NK-92 (cell line): ENCODE measurements around the gene TRAPPC6A.

ENCODE experiments used
- DNase-seq: peaks from one replicate; lab custom pipeline; 2025; ENCODE audit not compliant: unreplicated experiment; lab: John Stamatoyannopoulos, UW

Gene TRAPPC6A

GRCh38 chr19:45186509-45187334 is 8.7 kb upstream of the TRAPPC6A start:
- no peak for DNase-seq

DNA sequence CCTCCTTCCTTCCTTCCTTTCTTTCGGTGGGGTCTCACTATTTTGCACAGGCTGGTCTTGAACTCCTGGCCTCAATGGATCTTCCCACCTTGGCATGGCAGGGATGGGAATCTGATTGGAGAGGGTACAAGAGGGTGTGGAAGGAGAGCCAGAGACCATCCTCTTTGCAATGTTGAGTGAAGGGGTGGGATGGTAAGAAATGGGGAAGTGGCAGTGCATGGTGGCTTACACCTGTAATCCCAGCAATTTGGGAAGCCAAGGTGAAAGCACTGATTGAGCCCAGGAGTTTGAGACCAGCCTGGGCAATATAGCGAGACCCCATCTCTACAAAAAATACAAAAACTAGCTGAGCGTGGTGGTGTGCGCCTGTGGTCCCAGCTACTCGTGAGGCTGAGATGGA is 6.1 kb upstream of the TRAPPC6A start:
- DNase-seq = no peak

DNA sequence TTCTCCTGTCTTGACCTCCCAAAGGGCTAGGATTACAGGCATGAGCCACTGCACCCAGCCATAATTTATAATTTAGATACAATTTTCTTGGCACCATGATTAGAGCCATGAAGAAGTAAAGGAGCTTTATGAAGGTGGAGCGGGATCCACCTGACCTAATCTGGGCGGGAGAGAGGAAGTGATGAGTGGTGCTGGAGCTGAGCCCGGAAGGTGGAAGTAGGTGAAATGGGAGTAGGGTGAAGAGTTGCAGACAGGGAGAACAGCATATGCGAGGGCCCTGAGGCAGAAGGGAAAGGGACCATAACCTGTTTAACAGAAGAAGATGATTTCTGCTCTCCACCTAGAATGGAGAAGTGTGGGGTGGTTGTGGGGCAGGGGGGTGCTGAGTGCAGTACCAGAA is 4.7 kb upstream of the TRAPPC6A start:
- DNase-seq = no peak

GRCh38 chr19:45180936-45181335 is 2.9 kb upstream of the TRAPPC6A start:
- no peak for DNase-seq

GRCh38 chr19:45179892-45180370 is 1.9 kb upstream of the TRAPPC6A start:
- no peak for DNase-seq

- DNase-seq = no peak
Measured at GRCh38 chr19:45179072-45179891, 1.2 kb upstream of the TRAPPC6A start.

- DNase-seq = peak; percentile 99
Measured at GRCh38 chr19:45178262-45179071, 430 bp upstream of the TRAPPC6A start, which contains the start of gene BLOC1S3. Gene BLOC1S3, plus strand, starts transcription at chr19:45178784. Its CDS starts 513 bp downstream, at chr19:45179297.

DNA sequence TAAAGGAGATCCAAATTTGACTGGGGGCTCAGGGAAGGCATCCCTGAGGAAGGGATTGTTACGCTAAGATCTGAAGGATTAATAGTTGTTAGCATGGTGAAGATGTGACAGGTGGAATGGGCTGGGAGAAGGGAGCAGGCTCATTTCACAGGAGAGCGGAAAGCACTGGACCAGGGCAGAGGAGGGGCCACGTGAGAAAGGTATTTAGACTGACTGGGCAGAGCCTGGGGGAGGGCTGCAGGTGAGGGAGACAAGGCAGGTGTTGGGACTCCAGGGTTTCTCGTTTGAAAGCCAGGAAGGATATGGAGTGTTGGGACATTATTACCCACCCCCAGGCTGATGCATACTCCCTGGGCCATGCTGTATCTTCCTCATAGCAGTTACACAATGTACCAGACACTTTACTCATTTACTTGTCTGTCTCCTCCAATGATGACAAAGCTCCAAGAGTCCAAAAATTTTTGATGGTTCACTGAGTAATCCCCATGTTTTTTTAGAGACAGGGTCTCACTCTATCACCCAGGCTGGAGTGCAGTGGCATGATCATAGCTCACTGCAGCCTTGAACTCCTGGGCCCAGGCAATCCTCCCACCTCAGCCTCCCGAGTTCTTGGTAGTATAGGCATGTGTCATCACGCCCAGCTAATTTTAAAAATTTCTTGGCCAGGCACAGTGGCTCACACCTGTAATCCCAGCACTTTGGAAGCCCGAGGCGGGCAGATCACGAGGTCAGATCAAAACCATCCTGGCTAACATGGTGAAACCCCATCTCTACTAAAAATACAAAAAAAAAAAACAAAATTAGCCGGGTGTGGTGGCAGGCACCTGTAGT is 2.3 kb downstream of the TRAPPC6A start:
- no peak for DNase-seq

DNA sequence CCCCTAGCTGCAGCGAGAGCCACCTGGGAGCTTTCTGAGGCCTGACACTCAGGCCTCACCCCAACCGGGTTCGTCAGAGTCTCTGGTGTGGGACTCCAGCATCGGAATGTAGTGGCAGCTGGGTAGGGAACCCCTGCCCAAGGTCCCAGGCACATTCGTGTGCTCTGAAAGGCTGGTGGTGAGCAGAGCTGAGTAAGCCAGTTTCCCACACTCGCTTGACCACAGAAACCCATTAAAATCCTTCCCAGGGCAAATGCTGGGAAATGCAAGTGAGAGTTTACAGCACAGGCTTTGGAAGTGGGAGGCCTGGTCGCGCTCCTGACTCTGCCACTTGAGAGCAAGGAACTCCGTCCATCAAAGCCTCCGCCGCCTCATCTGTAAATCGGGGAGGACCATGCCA is 4.2 kb downstream of the TRAPPC6A start:
- no peak for DNase-seq

DNA sequence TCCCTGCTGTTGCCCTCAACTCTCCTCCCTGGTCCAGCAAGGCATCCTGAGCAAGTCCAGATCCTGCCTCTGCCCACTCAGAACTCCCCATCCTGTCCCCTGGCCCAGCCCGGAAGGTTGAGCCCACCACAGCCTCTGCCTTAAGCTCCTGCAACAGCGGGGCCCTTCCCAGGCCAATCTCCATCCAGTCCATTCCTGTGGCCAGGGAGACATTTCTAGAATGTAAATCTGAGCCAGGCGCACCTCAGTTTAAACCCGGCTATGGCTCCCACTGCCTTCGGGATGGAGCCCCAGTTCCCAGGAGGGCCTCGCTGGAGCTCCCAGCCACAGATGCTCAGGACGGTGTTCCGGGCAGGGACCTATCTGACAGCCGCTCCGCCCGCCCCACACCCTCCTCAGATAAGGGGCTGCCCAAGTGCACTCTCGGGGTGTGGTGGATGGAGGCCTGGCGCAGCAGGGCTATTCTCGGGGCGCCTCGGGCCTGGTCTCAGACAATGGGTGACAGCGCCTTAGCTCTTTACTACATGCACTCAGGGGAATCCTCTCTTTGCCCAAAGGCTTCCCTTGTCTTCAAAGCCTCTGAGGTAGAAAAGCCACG is 5.3 kb downstream of the TRAPPC6A start:
- no peak for DNase-seq

DNA sequence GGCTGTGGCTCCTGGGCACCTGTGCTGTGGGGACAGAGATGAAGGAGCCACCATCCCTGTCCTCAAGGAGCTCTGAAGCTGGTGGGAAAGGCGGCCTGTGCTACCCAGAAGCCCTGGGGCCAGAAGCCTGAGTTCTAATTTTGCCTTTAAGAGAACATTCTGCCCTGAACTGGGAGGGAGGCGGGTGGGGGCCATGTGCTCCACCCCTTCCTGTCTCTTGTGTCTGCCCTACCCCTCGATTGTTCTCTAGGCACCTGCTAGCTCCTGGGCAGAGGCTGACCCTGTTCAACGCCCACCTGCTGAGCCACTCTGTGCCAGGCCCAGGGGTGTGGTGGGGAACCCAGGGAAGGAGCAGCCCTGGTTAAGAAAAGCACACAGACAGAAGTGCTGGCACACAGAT is 5.9 kb downstream of the TRAPPC6A start:
- no peak for DNase-seq

- DNase-seq = no peak
Measured at GRCh38 chr19:45171211-45171623, 6.8 kb downstream of the TRAPPC6A start.

- no peak for DNase-seq
Measured at GRCh38 chr19:45170146-45171106, 7.6 kb downstream of the TRAPPC6A start.

DNA sequence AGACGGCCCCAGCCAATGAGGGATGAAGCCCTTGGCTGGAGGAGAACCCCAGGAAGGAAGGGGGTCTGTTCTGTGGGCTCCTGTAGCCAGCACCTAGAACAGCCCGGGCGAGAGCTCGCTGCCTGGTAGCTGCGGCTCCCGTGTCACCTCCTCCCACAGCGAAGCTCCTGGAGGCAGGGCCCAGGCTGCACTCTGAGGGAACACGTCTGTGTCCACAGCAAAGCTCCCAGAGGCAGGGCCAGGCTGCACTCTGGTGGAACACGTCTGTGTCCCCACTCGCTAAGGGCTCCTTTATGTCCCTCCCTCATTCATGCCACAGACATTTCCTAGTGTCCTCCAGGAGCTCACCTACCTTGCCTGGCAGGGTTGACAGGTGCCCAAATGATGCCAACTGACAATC is 8.4 kb downstream of the TRAPPC6A start:
- DNase-seq = no peak

DNA sequence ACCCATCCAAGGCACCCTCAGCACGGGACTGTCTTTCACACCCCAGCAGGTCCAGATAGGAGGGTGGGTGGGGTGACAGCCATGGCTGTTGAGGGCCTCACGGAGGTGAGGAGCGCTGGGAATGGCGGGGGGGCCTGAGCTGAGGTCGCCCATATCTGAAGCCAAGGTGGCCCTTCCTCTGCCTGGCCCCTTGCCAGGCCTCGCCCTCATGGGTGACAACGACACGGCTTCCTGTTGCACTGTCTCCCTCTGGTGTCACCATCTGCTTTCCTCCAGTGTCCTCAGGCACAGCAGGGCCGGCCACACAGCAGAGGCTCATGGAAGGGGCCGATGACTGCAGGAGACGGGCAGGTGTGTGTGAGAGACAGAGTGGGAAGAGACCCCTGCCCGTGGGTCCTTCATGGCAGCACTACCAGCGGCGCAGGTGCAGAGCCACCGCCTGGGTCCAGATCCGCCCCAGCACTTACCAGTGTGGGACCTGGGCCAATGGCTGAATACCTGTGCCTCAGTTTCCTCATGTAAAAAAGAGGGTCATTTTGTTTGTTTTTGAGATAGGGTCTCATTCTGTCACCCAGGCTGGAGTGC is 9.2 kb downstream of the TRAPPC6A start:
- DNase-seq = no peak

DNA sequence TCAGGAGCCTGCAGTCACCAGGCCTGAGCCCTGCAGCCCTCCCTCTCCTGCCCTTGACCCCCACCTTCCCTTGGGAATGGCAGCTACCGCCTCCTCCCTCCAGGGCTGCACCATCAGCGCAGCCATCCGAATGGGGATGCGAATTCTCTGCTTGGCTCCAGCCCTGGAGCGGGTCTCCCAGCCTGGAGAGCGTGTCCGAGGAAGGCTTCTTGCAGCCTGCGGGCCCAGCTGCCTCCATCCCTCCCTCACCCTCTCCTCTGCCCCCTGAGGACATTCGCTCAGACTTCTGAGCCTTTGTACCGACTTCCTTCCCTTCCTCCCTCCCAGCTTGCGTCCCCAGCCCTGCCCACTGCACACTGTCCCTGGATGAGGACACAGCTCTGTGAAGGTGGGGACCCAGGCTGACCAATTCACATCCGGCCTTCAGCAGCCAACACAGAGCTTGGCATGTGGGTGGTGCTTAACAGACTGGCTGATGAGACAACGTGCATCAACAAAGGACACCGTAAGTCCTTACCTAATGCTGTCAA is 11.2 kb downstream of the TRAPPC6A start:
- DNase-seq = no peak

- DNase-seq = no peak
Measured at GRCh38 chr19:45164577-45165335, 13.3 kb downstream of the TRAPPC6A start.
